Astrocyte (in vitro differentiated cells and primary cell): ENCODE data around the gene KDELR1.

ENCODE experiments used
- CTCF ChIP-seq: IDR thresholded peaks from 2 replicates; pipeline ENCODE4 v1.5.1; 2011; ENCODE audit warnings: low read depth, mild to moderate bottlenecking, inconsistent platforms, low read length, moderate library complexity; ENCODE audit not compliant: insufficient read depth
- EZH2 ChIP-seq: IDR thresholded peaks from 2 replicates; pipeline ENCODE4 v1.6.1; 2012; ENCODE audit warnings: mild to moderate bottlenecking, low read length, inconsistent platforms; ENCODE audit not compliant: insufficient read depth

DNA sequence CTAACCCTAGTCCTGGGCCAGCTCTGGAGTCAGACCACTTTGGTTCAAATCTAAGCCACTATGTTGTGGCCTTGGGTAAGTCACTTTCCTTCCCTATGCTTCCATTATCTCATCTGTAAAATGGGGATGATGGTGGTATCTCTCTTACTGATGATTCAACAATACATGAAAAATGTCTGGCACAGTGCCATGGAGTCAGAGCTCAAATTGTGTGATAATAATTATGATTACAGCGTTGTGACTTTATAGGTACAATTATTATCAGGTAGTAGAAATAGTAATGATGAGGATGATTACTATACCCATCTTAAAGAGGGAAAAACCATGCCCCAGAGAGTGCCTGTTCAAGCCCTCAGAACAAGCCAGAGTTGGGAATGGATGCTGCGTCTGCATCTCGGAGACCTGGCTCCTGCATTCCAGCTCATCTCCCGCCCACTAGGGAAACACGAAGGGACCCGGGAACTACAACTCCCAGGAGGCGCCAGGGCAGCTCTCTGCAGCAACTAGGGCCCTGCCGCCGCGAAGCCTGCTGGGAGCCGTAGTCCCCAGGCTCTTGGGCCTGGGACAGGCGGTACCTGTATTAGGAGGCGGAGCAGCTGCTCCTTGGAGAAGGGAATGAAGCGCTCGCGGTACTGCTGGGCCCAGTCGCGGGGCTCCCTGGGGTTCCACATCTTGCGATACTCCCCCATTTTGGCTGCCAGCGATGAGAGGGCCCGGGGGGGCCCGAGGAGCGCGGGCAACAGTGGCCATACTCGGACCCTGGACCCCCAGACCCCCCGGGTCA is 28.4 kb downstream of the KDELR1 start:
- no peak for TF ChIP-seq CTCF
- no peak for TF ChIP-seq EZH2
